GM13977 (cell line): ENCODE results near the gene SNAPC3.
A peak's percentile ranks its signal among the peaks of the same experiment; 100 is the strongest.

Experiments
- DNase-seq: peaks from one replicate; pipeline ENCODE4 v3.0.0; 2012; ENCODE audit warnings: low spot score
- CTCF ChIP-seq: IDR thresholded peaks from 2 replicates; pipeline ENCODE4 v1.5.1; 2012; ENCODE audit warnings: mild to moderate bottlenecking, control low read depth; ENCODE audit not compliant: insufficient read depth; ENCODE audit errors: extremely low read depth, missing control alignments
- in situ Hi-C: fragments of 300-500 bp; cut with MboI; formaldehyde crosslinking; loops from one replicate; pipeline ENCODE4 v1.12.0; 2022; ENCODE audit warnings: low sequenced_read_pairs, low pct_unique_long_range_greater_than_20kb, mixed read lengths, inconsistent platforms; ENCODE audit not compliant: unreplicated experiment

The SNAPC3 gene

GRCh38 chr9:15400281-15400941, 22.3 kb upstream of the SNAPC3 start:
- TF ChIP-seq CTCF: no peak
- in situ Hi-C loops: no loop called here
- no peak for DNase-seq

GRCh38 chr9:15401266-15401665, 21.4 kb upstream of the SNAPC3 start:
- no peak for DNase-seq
- TF ChIP-seq CTCF: no peak
- in situ Hi-C loops: no loop called here

GRCh38 chr9:15403155-15403554, 19.5 kb upstream of the SNAPC3 start:
- DNase-seq: peak; percentile 38
- TF ChIP-seq CTCF: peak; percentile 37
- in situ Hi-C loops: no loop called here

- TF ChIP-seq CTCF: no peak
- DNase-seq: no peak
- in situ Hi-C loops: no loop called here
Measured at GRCh38 chr9:15404171-15404570, 18.5 kb upstream of the SNAPC3 start.

- in situ Hi-C loops: no loop called here
- TF ChIP-seq CTCF: peak; percentile 57
- DNase-seq: peak; percentile 56
Measured at GRCh38 chr9:15416880-15417279, 5.8 kb upstream of the SNAPC3 start.

- DNase-seq: no peak
- in situ Hi-C loops: no loop called here
- no peak for TF ChIP-seq CTCF
Measured at GRCh38 chr9:15417626-15418025, 5.0 kb upstream of the SNAPC3 start.
